Epithelial cell of esophagus (primary cell): Measurements from ENCODE around the gene EGFL8.
"Not testable (repeated sequence)": the region's sequence is repeated elsewhere in the genome, so short reads cannot be mapped to it uniquely, and the experiment has no call there.

Source experiments
- DNase-seq: peaks from one replicate; pipeline ENCODE4 v3.0.0; 2010; ENCODE audit warnings: low read depth
- H3K4me3 ChIP-seq: 2 replicates; pipeline ENCODE4 v1.5.1; 2011; ENCODE audit warnings: mild to moderate bottlenecking, low read length, control low read depth
- TF ChIP-seq, protein P1 (sequence below): IDR thresholded peaks from 2 replicates; pipeline ENCODE4 v1.5.1; 2011; ENCODE audit warnings: low read depth, mild to moderate bottlenecking, low read length, control low read depth, inconsistent platforms; ENCODE audit not compliant: insufficient read depth; ENCODE audit errors: missing control alignments

Gene EGFL8

DNA sequence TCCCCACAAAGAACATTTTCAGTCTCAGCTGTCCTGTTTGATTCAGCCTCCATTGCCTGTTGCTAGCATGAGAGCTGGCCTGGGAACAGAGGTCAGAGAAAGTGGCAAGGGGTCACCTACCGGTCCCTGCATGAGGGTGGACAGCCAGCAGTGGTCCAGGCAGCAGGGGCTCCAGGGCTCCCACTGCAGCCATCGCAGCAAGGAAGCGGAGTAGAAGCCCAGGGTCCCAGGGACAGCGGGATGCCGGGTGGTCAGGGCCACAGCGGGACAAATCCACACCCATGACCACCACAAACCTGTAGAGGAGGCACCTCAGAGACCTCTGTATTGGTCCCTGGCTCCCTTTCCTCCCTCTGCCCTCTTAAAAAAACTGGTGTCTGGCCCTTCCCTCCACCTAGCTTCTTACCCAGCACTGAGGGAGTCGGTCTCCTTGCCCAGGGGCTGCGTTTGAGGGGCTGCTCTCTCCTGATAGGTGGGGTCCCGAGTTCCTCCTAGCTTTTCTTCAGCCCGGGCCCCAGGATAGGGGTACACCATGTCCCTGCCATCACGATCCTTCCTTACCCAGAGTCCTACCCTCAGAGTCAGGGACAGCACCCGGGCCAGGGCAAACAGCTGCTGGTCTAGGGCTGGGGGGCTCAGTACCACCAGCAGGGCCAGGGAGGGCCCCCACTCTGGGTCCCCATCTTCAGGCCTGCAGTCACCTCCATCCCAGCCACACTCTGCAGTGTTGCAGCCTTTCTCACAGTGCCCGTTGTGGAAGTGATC, 36.5 kb downstream of the EGFL8 start:
- no peak overlapping the region for H3K4me3 ChIP-seq
- no peak for DNase-seq
- TF ChIP-seq, protein P1, sequence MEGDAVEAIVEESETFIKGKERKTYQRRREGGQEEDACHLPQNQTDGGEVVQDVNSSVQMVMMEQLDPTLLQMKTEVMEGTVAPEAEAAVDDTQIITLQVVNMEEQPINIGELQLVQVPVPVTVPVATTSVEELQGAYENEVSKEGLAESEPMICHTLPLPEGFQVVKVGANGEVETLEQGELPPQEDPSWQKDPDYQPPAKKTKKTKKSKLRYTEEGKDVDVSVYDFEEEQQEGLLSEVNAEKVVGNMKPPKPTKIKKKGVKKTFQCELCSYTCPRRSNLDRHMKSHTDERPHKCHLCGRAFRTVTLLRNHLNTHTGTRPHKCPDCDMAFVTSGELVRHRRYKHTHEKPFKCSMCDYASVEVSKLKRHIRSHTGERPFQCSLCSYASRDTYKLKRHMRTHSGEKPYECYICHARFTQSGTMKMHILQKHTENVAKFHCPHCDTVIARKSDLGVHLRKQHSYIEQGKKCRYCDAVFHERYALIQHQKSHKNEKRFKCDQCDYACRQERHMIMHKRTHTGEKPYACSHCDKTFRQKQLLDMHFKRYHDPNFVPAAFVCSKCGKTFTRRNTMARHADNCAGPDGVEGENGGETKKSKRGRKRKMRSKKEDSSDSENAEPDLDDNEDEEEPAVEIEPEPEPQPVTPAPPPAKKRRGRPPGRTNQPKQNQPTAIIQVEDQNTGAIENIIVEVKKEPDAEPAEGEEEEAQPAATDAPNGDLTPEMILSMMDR = no peak

DNA sequence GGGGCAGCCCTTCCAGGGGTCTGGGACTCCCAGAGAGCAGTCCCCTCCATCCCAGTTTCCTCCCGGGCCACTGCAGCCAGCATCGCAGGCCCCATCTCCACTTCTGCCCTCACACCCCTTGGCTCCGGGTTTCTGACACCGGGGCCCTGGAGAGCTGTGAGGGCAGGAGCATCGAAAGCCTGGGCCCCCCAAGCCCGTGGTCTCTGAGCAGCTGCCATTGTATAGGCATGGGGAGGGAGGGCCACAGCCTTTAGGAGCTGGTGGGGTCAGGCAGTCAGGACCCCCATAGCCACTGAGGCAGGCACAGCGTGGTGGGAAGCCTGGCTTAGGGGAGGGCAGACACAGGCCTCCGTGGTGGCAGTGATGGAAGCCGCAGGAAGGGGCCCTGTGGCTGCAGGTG, 37.8 kb downstream of the EGFL8 start:
- DNase-seq = no peak
- no peak overlapping the region for H3K4me3 ChIP-seq
- TF ChIP-seq, protein P1 = no peak

DNA sequence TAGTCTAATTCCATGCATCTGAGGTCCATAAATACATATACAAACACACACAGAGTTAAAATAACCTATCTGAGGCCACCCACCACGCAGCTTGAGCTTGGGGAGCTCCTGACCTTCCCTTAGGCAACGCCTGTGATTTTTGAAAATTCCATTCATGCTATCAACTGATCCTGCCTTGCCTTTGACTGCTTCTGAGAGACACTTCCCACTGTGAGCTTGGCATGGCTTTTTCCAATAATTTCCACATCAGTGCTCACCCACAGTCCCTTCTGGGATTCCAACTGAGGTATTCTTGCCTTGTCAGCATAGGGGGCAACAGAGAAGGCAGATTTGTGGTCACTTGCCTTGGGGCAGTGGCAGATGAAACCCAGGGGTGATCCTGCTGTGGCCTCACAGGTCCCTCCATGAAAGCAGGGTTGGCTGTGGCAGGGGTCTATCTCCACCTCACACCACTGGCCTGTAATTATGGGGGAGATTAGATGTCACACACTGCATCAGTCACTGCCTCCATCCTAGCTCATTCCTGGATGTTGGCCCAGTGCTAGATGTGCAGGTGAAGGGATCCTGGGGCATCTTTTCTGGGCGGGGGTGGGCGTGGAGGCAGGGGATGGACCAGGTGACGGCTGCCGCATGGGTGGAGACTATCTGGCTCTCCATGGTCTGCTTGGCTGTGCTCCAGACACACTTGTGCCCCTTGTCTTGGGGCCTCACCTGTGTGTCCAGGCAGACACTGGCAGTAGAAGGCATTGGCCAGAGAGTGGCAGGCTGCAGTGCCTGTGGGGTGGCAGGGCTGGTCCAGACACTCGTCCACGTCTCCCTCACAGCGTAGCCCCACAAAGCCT, 39.3 kb downstream of the EGFL8 start:
- no peak overlapping the region for H3K4me3 ChIP-seq
- DNase-seq = no peak
- TF ChIP-seq, protein P1 = no peak

DNA sequence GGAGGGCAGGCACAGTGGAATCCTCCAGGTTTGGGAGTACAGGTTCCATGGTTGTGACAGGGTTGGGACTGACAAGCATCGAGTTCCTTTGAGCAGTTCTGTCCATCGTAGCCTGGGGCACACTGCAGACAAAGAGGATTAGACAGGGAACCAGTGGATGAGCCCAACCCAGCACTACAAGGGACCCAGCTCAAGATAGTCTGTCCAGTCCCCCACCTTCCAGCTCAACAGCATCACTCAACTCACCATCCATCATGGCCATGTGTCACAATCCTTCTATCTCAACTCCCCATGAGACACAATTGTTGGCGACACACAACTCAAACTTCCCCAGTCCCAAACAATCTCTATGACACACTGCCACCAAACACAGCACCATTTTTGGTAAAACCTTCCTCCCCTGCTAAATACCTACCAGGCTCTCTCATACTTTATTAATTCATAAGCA, 39.9 kb downstream of the EGFL8 start:
- TF ChIP-seq, protein P1 = no peak
- H3K4me3 ChIP-seq = no peak overlapping the region
- no peak for DNase-seq

DNA sequence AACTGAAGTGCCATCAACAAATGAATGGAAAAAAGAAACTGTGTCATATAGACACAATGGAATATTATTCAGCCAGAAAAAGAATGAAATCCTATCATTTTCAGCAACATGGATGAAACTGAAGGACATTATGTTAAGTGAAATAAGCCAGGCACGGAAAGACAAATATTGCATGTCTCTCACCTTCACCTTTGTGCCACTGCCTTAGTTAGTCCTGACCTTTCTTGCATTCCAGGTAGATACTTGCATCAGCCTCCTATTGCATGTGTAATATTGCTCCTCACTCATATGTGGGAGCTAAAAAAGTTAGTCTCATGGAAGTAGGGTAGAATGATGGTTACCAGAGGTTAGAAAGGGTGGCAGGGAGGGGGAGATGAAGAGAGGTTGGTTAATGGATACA, 44.6 kb downstream of the EGFL8 start:
- H3K4me3 ChIP-seq = no peak overlapping the region
- DNase-seq = no peak
- TF ChIP-seq, protein P1 = no peak

DNA sequence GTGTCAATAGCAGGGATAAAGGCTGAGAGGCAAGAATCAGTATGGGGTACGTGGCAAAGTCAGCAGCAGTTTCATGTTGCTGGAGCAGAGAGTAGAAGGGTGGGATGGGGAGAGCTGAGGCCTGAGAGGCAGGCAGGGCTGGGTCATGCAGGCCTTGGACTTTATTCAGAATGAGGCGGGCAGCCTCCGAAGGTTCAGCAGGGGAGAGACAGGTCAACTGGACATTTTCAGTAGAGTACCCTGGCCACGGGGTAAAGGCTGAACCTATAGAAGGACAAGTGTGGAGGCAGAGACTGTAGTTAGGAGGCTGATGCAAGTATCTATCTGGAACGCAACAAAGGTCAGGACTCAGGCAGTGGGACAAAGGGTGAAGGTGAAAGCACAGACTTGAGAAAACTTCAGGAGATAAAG, 45.8 kb downstream of the EGFL8 start:
- no peak overlapping the region for H3K4me3 ChIP-seq
- TF ChIP-seq, protein P1 = no peak
- DNase-seq = no peak

DNA sequence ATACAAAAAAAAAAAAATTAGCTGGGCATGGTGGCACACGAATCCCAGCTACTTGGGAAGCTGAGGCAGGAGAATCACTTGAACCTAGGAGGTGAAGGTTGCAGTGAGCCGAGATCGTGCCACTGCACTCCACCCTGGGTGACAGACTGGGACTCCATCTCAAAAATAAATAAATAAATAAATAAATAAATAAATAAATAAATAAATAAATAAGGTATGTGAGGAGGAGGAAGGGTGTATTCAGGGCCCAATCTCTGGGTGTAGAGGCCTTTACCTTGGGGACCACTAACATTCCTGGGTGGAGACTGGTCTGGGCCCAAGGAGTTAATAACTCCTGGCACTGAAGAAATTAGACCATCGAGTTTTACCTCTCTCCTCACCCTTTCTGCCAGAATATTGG, 47.0 kb downstream of the EGFL8 start:
- DNase-seq, H3K4me3 ChIP-seq: not testable (repeated sequence)
